GM18519 (cell line): Measurements from ENCODE around the gene ETFBKMT.
"Not testable (repeated sequence)": the region's sequence is repeated elsewhere in the genome, so short reads cannot be mapped to it uniquely, and the experiment has no call there.

Experiments used
- ATAC-seq: cut with Tn5 transposase; IDR thresholded peaks from one replicate; pipeline ENCODE4 v1.9.1; 2021; ENCODE audit warnings: mild to moderate bottlenecking, moderate library complexity; ENCODE audit not compliant: unreplicated experiment, low FRiP score

Gene ETFBKMT

GRCh38 chr12:31655208-31655607, 4.3 kb upstream of the ETFBKMT start:
- ATAC-seq: no peak

- ATAC-seq: no peak
Observed at GRCh38 chr12:31655792-31656191, 3.7 kb upstream of the ETFBKMT start.

GRCh38 chr12:31658471-31659086, 909 bp upstream of the ETFBKMT start:
- no peak for ATAC-seq

- no peak for ATAC-seq
Observed at GRCh38 chr12:31662176-31662849, 2.8 kb downstream of the ETFBKMT start.

GRCh38 chr12:31663576-31663975, 4.1 kb downstream of the ETFBKMT start:
- ATAC-seq: no peak

GRCh38 chr12:31664038-31664437, 4.5 kb downstream of the ETFBKMT start:
- ATAC-seq: no peak

- ATAC-seq: no peak
Observed at GRCh38 chr12:31669020-31669419, 9.5 kb downstream of the ETFBKMT start.

- ATAC-seq: not testable (repeated sequence)
Observed at GRCh38 chr12:31669582-31669981, 10.1 kb downstream of the ETFBKMT start.

GRCh38 chr12:31672521-31672920, 13.0 kb downstream of the ETFBKMT start:
- ATAC-seq: no peak

DNA sequence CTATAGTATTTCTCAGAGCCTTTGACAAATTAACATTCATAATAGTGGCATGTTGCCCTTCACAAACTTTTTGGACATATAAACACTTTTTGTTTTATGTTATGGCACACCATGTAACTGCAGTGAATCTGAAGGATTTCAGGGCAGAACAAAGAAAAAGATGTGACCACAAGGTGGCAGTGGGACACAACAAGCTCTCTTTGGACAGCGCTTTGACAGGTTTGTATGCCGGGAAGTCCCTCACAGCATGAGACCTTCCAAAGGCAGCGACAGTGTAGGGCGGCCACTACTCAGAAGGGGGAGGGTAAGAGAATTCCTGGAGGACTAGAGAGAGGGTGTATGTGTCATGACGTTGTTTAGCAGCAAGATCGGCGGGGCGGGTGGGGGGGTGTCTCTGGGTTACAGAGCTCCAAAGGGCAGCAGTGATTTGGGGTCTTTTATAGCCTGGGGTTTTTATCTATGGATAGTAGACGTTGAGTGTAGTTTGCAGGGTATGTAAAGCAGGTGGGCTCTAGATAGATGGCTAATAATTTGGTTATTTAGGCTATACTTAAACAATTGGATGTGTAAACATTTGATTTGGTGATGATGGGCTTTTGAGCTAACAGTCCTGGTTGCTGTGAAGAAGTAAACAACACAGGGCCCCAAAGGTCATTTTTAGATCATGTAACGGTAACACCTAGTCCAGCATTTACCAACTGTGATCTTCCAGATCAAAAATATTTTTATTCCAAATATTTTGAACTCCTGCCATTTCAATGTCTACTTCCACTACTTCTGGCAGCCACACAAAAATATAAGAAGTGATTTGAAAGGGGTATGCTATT, 22.9 kb downstream of the ETFBKMT start:
- ATAC-seq: peak; percentile 66

DNA sequence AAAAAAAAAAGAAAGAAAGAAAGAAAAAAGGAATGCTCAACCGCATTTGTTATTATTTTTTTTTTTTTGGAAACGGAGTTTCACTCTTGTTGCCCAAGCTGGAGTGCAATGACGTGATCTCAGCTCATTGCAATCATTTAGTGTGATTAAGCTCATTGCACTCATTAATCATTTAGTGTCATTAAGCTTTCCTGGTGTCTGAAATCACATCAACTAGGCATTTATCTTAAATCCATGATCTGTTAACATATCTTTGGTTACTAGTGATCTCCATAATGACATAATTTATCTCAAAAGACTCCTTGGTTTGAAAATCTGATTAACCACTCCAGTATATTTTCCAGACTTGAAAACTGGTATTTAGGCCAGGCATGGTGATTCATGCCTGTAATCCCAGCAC, 26.3 kb downstream of the ETFBKMT start:
- no peak for ATAC-seq

DNA sequence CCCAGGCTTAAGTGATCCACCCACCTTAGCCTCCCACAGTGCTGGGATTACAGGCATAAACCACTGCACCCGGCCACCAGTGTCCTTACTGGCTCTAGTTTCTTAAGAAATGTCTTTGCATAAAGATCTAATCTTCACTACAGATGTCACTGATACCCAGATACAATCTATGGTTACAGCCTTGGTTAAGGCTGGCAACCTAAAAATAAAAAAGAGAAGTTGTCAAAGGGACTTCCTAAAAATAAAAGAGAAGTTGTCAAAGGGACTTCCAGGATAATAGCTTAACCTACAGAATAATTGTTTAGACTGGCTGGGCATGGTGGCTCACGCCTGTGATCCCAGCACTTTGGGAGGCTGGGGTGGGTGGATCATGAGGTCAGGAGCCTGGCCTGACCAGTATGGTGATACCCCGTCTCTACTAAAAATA, 27.6 kb downstream of the ETFBKMT start:
- peak; percentile 65 for ATAC-seq

- not testable (repeated sequence) for ATAC-seq
Observed at GRCh38 chr12:31689921-31690320, 30.4 kb downstream of the ETFBKMT start.

DNA sequence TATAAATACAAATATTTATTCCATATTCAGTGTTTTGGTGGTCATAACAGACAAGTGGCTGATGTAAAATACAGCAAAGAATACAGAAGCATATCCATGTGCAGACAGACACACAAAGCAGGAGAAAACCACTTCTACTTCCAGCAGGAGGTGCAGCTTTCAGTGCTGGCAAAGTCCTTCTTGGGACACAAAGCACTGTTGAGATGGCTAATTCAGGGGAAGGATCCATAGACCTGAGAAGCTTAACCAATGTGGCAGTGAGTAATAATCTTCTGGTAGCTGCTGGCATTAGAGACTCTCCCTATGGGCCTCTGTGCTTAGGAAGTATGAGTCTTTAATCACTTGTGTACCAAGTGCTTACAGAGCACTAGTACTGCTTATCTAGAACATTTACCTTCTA, 42.6 kb downstream of the ETFBKMT start:
- no peak for ATAC-seq

DNA sequence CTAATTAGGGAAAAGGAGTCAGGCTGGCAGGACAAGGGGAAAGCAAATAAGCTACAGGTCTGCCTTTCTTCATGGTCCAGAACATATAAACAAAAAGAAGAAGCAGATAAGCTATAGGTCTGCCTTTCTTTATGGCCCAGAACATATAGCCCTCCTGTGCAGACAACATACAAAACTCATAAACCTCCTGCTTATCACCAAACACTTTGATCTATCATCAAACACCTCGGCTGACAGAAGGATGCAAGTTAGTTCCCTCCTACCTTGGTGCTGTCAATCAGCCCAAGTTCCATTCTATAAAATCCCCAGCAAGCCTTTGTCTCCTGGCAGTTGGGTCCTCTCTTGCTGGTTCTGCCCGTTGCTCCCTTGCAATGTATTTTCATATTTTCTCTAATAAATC, 46.1 kb downstream of the ETFBKMT start:
- ATAC-seq: no peak

DNA sequence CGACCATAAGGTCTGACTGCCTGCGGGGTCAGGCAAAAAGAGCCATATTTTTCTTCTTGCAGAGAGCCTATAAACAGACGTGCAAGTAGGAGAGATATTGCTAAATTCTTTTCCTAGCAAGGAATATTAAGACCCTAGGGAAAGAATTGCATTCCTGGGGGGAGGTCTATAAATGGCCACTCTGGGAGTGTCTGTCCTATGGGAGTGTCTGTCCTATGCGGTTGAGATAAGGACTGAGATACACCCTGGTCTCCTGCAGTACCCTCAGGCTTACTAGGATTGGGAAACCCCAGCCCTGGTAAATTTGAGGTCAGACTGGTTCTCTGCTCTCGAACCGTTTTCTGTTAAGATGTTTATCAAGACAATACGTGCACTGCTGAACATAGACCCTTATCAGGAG, 48.6 kb downstream of the ETFBKMT start:
- not testable (repeated sequence) for ATAC-seq

GRCh38 chr12:31710021-31710818, 50.7 kb downstream of the ETFBKMT start:
- no peak for ATAC-seq

- ATAC-seq: no peak
Observed at GRCh38 chr12:31712877-31713276, 53.4 kb downstream of the ETFBKMT start.

GRCh38 chr12:31714406-31715271, 55.2 kb downstream of the ETFBKMT start:
- peak; percentile 9 for ATAC-seq
